Measurements from ENCODE around the gene SEC14L2. TPM values are rescaled to one million over a fixed set of nuclear protein-coding genes. Genes with fewer than 3 reads are reported as not detected.

The SEC14L2 gene
- total and polyA plus RNA-seq, 2 experiments from 2014 or later: 2.5 to 4.2 TPM

- TF ChIP-seq EZH2 (IDR thresholded peaks at IDR 0.05; ENCODE audit: low read depth, unreplicated experiment) (no peak), CREB1 (CRISPR knock-in tag; IDR thresholded peaks at IDR 0.05; ENCODE audit: low read depth) (no peak), NANOG (IDR thresholded peaks at IDR 0.05; ENCODE audit: borderline replicate concordance) (no peak), ZNF462 (CRISPR knock-in tag; IDR thresholded peaks at IDR 0.05) (no peak), STAT1 (IDR thresholded peaks at IDR 0.05; ENCODE audit: unreplicated experiment) (no peak), POLR2AphosphoS5 (IDR thresholded peaks at IDR 0.05; ENCODE audit: low read depth) (no peak), JUNB (IDR thresholded peaks at IDR 0.05; ENCODE audit: unreplicated experiment) (no peak), ZNF331 (CRISPR knock-in tag; IDR thresholded peaks at IDR 0.05; ENCODE audit: low read depth) (no peak)
Observed at GRCh38 chr22:30399718-30400117, 2.9 kb downstream of the SEC14L2 start (continued).

GRCh38 chr22:30400159-30400558 is 3.3 kb downstream of the SEC14L2 start:
- Histone ChIP-seq H3K79me2 (replicated peaks; ENCODE audit: insufficient read depth) (no peaks in the 10 kb centered on the region), H3K27me3 (ENCODE audit: insufficient read depth) (peaks cover 31% of the 10 kb centered on the region), H3F3A (replicated peaks; ENCODE audit: low read depth) (peaks cover 4% of the 10 kb centered on the region; the same call in 1 of the 2 replicates), H3K4me1 (ENCODE audit: insufficient read depth) (peaks cover 17% of the 10 kb centered on the region), H4K20me1 (replicated peaks; ENCODE audit: insufficient read depth) (no peaks in the 10 kb centered on the region), H3K27ac (ENCODE audit: low read depth) (no peak overlapping the region), H2AFZ (no peak overlapping the region), H3K4me2 (no peak overlapping the region), H3K36me3 (ENCODE audit: insufficient read depth) (no peaks in the 10 kb centered on the region), H3K9me2 (ENCODE audit: insufficient read depth) (no peaks in the 10 kb centered on the region), H3K4me3 (no peak overlapping the region)
- Mint-ChIP-seq H3K9me3 (no peaks in the 10 kb centered on the region), H3K27me3 (ENCODE audit: insufficient read depth, low read depth, poor library complexity) (peaks cover 38% of the 10 kb centered on the region), H3K27ac (no peak overlapping the region), H3K36me3 (ENCODE audit: low read depth) (no peaks in the 10 kb centered on the region; the same call in 1 of the 3 replicates), H3K4me1 (peaks cover 24% of the 10 kb centered on the region), H3K4me3 (no peak overlapping the region)
- DNase-seq (ENCODE audit: low spot score) (no peak), ATAC-seq (no peak)
- TF ChIP-seq STAT1 (IDR thresholded peaks at IDR 0.05; ENCODE audit: unreplicated experiment): no peak
- TF ChIP-seq ETS1 (IDR thresholded peaks at IDR 0.05): no peak
- no peak for TF ChIP-seq NANOG (IDR thresholded peaks at IDR 0.05; ENCODE audit: borderline replicate concordance)
- TF ChIP-seq ZNF331 (CRISPR knock-in tag; IDR thresholded peaks at IDR 0.05; ENCODE audit: low read depth): no peak
- TF ChIP-seq REST (IDR thresholded peaks at IDR 0.05; ENCODE audit: unreplicated experiment): no peak
- TF ChIP-seq CTCF (conservative IDR thresholded peaks at IDR 0.05; ENCODE audit: low read depth in 2 of 2): no peak
- TF ChIP-seq EZH2phosphoT487 (IDR thresholded peaks at IDR 0.05; ENCODE audit: unreplicated experiment): no peak
- TF ChIP-seq JUNB (IDR thresholded peaks at IDR 0.05; ENCODE audit: unreplicated experiment): no peak
- no peak for TF ChIP-seq CREB1 (CRISPR knock-in tag; IDR thresholded peaks at IDR 0.05; ENCODE audit: low read depth)
